DND-41 (cell line): ENCODE measurements around the gene SLC12A7.

Experiments used
- ATAC-seq: fragments of 200-7000 bp; cut with Tn5 transposase; 3 replicates; pipeline ENCODE4 v1.9.1; 2021; ENCODE audit warnings: low read depth; ENCODE audit not compliant: insufficient read depth
- DNase-seq: peaks from one replicate; pipeline ENCODE4 v3.0.0-alpha.2; 2020
- H2AFZ ChIP-seq: 2 replicates; pipeline ENCODE4 v1.6.0; 2012; ENCODE audit warnings: low read depth, low read length
- H3K27ac ChIP-seq: 2 replicates; pipeline ENCODE4 v1.5.1; 2012; ENCODE audit warnings: low read length, inconsistent platforms
- H3K27me3 ChIP-seq: fragments of 200-600 bp; sonication (generic); 2 replicates; pipeline ENCODE4 v1.6.0; 2012; ENCODE audit warnings: low read length, mild to moderate bottlenecking, inconsistent platforms; ENCODE audit not compliant: insufficient read depth, poor library complexity
- H3K36me3 ChIP-seq: 2 replicates; pipeline ENCODE4 v1.5.1; 2012; ENCODE audit warnings: low read length, inconsistent platforms; ENCODE audit not compliant: insufficient read depth
- H3K4me1 ChIP-seq: 2 replicates; pipeline ENCODE4 v1.5.1; 2012; ENCODE audit warnings: mild to moderate bottlenecking, low read length; ENCODE audit not compliant: insufficient read depth
- H3K4me2 ChIP-seq: 2 replicates; pipeline ENCODE4 v1.6.0; 2012; ENCODE audit warnings: mild to moderate bottlenecking, moderate library complexity, low read length, inconsistent platforms; ENCODE audit not compliant: insufficient read depth
- H3K4me3 ChIP-seq, 2 experiments: fragments of 200-600 bp in 1 of 2; shearing (Covaris generic) in 1 of 2; 2 replicates each; pipeline ENCODE4 v1.5.1; 2012 to 2016; ENCODE audit warnings: inconsistent platforms in 2 of 2, low read length in 2 of 2, mild to moderate bottlenecking in 2 of 2, low read depth in 1 of 2, moderate library complexity in 1 of 2
- H3K79me2 ChIP-seq: 2 replicates; pipeline ENCODE4 v1.6.0; 2012; ENCODE audit warnings: low read length, inconsistent platforms; ENCODE audit not compliant: insufficient read depth
- H3K9ac ChIP-seq: 2 replicates; pipeline ENCODE4 v1.6.0; 2012; ENCODE audit warnings: low read depth, mild to moderate bottlenecking, inconsistent platforms, low read length, moderate library complexity
- H3K9me3 ChIP-seq: 2 replicates; pipeline ENCODE4 v1.5.1; 2012; ENCODE audit warnings: low read length, moderate library complexity, mild to moderate bottlenecking, inconsistent platforms; ENCODE audit not compliant: insufficient read depth, severe bottlenecking
- H4K20me1 ChIP-seq: 2 replicates; pipeline ENCODE4 v1.6.0; 2012; ENCODE audit warnings: low read length; ENCODE audit not compliant: insufficient read depth
- CTCF ChIP-seq: IDR thresholded peaks from 2 replicates; pipeline ENCODE4 v1.5.1; 2012; ENCODE audit warnings: borderline replicate concordance, low read length, moderate library complexity, mild to moderate bottlenecking; ENCODE audit not compliant: poor library complexity, severe bottlenecking; ENCODE audit errors: extremely low read depth
- EZH2 ChIP-seq: IDR thresholded peaks from 3 replicates; pipeline ENCODE4 v1.6.1; 2012; ENCODE audit warnings: borderline replicate concordance, low read depth, mild to moderate bottlenecking, moderate library complexity, low read length, inconsistent platforms; ENCODE audit not compliant: severe bottlenecking

Gene SLC12A7

GRCh38 chr5:1134478-1134877, 22.6 kb upstream of the SLC12A7 start:
- H3K9ac ChIP-seq, result no peak overlapping the region
- no peak overlapping the region for H3K4me3 ChIP-seq
- H3K36me3 ChIP-seq, result no peaks in the 10 kb centered on the region
- peaks cover 4% of the 10 kb centered on the region; the same call in 1 of the 2 replicates for H3K4me1 ChIP-seq
- no peak overlapping the region for H3K4me2 ChIP-seq
- no peak overlapping the region for H3K27ac ChIP-seq
- no peaks in the 10 kb centered on the region for H3K79me2 ChIP-seq
- no peaks in the 10 kb centered on the region for H3K27me3 ChIP-seq
- H4K20me1 ChIP-seq, result no peaks in the 10 kb centered on the region
- H3K9me3 ChIP-seq, result no peaks in the 10 kb centered on the region
- DNase-seq, result no peak
- H2AFZ ChIP-seq, result no peak overlapping the region
- no peak for ATAC-seq
- TF ChIP-seq EZH2 (no peak), CTCF (peak; percentile 34)

GRCh38 chr5:1133510-1134201, 21.8 kb upstream of the SLC12A7 start:
- TF ChIP-seq CTCF (no peak), EZH2 (no peak)
- Histone ChIP-seq H3K4me1 (no peaks in the 10 kb centered on the region), H3K4me2 (no peak overlapping the region), H3K27me3 (no peaks in the 10 kb centered on the region), H4K20me1 (no peaks in the 10 kb centered on the region; the same call in 1 of the 2 replicates), H3K79me2 (no peaks in the 10 kb centered on the region), H3K9ac (no peak overlapping the region), H3K36me3 (no peaks in the 10 kb centered on the region), H3K4me3 (no peak overlapping the region), H2AFZ (no peak overlapping the region), H3K9me3 (no peaks in the 10 kb centered on the region), H3K27ac (no peak overlapping the region)
- DNase-seq, result no peak
- no peak for ATAC-seq

GRCh38 chr5:1133108-1133507, 21.2 kb upstream of the SLC12A7 start:
- no peak overlapping the region for H3K4me3 ChIP-seq
- no peak for DNase-seq
- no peak overlapping the region for H3K27ac ChIP-seq
- no peaks in the 10 kb centered on the region for H3K79me2 ChIP-seq
- no peak overlapping the region for H2AFZ ChIP-seq
- no peaks in the 10 kb centered on the region for H3K27me3 ChIP-seq
- no peak for ATAC-seq
- H3K4me1 ChIP-seq, result no peaks in the 10 kb centered on the region
- TF ChIP-seq CTCF, result no peak
- TF ChIP-seq EZH2, result no peak
- no peaks in the 10 kb centered on the region; the same call in 1 of the 2 replicates for H4K20me1 ChIP-seq
- H3K9me3 ChIP-seq, result no peaks in the 10 kb centered on the region
- no peaks in the 10 kb centered on the region for H3K36me3 ChIP-seq
- H3K9ac ChIP-seq, result no peak overlapping the region
- no peak overlapping the region for H3K4me2 ChIP-seq
